ENCODE results near the gene INO80C.
"Not testable (repeated sequence)": the region's sequence is repeated elsewhere in the genome, so short reads cannot be mapped to it uniquely, and the experiment has no call there.

INO80C gene

DNA sequence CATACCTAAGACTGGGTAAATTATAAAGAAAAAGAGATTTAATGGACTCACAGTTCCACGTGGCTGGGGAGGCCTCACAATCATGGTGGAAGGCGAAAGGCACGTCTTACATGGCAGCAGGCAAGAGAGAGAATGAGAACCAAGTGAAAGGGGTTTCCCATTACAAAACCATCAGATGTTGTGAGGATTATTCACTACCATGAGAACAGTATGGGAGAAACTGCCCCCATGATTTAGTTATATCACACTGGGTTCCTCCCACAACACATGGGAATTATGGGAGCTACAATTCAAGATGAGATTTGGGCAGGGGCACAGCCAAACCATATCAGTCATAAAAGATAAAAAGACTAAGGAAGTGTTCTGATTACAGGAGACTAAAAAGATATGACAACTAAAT is 8.5 kb downstream of the INO80C start:
- DNase-seq: not testable (repeated sequence)

DNA sequence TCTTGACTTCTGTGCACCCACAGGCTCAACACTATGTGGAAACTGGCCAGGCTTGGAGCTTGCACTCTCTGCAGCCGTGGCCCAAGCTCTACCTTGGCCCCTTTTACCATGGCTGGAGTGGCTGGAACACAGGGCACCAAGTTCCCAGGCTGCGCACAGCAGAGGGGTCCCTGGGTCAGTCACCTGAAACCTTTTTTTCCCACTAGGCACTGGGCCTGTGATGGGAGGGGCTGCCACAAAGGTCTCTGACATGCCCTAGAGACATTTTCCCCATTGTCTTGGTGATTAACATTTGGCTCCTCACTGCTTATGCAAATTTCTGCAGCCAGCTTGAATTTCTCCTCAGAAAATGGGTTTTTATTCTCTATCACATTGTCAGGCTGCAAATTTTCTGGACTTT is 9.4 kb downstream of the INO80C start:
- not testable (repeated sequence) for DNase-seq

DNA sequence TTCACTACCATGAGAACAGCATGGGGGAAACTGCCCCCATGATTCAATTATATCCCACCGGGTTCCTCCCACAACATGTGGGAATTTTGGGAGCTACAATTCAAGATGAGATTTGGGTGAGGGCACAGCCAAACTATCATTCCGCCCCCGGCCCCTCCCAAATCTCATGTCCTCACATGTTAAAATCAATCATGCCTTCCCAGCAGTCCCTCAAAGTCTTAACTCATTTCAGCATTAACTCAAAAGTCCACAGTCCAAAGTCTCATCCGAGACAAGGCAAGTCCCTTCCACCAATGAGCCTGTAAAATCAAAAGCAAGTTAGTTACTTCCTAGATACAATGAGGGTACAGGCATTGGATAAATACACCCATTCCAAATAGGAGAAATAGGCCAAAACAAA is 10.2 kb downstream of the INO80C start:
- DNase-seq: not testable (repeated sequence)

DNA sequence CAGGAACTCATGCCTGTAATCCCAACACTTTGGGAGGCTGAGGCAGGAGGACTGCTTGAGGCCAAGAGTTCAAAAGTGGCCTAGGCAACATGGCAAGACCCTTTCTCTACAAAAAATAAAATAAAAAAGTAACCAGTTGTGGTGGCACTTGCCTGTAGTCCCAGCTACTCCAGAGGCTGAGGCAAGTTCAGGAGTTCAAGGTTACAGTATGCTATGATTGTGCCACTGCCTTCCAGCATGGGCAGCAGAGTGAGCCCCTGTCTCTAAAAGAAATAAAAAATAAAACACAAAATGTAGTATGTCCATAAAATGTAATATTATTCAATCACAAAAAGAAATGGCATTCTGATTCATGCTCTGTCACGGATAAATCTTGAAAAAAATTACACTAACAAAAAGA is 11.9 kb downstream of the INO80C start:
- no peak for DNase-seq

DNA sequence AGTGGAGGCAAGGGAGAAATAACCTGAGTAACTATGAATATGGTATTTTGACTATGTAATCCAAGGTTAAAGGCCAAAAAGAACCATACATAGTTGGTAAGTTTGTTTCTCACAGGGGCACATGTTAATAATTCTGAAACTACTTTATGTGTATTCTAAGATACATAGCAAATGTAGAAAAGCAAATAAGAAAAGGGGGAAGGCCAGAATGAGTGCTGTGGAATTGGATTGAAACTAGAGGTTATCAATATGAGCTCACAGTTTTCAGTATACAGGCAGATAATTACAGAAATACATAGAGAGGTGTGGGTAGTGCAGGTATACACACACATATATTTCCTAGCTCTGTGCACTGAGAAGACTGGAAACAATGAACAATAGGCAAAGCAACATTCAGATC is 13.7 kb downstream of the INO80C start:
- DNase-seq: no peak

DNA sequence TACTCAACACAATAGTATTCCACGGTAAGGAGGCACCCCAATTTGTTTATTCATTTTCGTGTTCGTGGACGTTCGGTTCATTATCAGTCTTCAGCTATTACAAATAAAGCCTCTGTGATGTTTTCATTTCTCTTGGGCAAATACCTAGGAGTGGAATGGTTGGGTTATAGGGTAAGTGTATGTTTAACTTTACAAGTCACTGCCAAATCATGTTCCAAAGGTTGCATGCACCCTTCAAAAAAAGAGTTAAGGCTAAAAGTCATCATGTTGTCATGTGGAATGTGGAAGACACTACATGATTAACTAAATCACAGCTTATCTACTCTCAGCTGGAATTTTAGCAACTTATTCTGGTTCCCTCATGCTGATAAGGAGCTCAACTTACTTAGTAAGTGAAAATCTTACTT is 15.8 kb downstream of the INO80C start:
- DNase-seq: no peak

DNA sequence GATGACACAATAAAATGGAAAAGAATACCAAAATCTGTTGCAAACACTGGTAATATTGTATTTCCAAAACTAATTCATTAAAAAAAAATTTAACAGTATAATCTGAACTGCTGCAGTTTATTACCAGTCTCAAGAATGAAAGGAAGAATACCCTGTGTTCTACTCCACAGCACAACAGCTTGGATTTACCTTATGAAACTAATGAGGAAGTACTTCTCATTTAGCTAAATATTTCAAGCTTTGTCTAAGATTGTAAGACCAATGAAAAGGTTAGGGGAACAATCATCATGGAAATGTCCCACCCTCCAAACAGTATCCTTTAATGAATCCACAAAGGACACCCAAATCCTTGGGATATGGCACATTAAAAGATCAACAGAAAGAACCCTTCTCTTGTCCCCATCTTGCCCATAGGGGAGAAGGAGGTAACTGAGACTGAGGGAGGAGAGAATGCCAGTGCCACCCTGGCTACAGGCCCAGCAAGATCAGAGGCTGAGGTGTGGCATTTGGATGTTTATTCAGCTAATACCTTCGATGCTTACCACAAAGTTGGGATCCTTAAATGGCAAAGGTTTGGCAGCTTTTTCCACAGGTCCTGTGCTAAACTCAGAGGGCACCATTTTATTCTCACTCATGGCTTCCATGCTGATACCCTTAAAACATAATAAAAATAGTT is 17.7 kb downstream of the INO80C start:
- DNase-seq: peak in 2 of 4 experiments; percentile 13 to 36

DNA sequence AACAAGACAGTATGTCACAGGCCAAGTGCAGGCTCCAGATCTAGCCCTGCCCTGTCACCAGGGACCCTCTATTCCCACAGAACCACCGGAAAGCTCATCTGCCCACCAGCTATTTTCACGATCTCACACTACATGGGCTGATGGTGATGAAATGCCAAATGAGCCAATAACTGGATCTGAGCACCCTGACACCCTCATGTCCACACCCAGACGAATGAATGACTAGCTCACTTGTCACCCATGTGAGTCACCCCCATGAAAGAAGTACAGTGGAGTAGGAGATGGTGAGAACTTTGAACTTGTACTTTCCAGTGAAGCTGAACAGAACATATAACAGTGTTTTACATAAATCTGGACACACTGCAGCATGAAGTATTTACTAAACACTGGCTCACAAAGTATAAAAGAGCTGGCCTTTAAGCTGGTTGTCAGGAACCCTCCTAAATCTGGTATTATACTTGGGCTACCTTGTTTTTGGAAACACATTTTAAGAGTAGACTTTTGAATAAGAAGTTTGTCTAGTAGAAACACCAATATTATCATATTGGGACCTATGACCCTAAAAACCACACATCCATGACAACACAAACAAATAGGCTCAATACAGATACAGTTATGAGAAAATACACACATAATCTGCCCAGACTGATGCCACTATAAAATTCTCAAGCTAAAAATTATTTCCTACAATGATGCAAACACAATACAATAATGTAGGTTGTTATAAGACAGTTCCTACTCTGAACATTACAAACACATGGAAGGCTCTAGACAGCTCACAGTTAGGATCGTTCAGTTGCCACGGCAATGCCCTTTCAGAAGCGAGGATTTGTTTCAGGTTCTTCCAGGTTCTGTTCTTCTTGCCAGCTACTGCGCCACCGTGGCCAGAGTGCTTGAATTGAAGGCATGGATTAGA is 19.0 kb downstream of the INO80C start:
- DNase-seq: peak; percentile 82 to 95 (median 87)

DNA sequence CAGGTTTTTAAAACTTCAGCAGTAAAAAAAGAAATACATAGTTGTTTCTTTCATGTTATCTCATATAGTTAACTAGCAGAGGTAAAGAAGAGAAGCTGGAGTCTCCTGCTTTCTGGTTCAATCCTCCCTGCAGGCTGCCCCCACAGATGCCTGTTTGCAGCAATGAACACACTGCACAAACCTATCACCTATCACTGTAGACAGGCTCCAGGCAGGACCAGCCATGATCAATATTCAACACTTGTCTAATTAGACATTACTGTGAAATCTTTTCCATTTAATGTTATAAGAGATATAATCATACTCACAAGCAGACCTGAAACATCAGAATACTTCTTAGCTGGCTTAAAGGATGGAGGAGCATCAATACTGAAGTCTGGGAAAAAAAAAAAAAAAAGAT is 19.8 kb downstream of the INO80C start:
- no peak for DNase-seq

DNA sequence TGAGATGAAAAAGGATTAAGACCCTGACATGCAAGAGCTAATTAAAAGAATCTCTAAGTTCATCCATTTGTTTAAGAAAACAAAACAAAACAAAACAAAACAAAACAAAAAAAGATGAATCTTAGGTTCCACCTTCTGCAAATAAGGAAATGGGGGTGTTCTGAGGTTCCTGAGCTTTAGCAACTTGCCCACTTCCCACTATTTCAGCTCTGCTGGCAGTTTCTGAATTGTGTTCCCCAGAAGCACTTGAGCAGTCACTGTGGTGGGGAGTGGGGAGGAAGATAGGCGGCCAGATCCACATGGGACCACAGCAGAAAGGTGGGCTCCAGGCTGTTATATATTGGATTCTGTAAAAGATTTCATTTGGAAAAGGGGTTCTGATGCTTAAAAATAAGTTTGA is 20.3 kb downstream of the INO80C start:
- DNase-seq: peak; percentile 66 to 83 (median 78)

DNA sequence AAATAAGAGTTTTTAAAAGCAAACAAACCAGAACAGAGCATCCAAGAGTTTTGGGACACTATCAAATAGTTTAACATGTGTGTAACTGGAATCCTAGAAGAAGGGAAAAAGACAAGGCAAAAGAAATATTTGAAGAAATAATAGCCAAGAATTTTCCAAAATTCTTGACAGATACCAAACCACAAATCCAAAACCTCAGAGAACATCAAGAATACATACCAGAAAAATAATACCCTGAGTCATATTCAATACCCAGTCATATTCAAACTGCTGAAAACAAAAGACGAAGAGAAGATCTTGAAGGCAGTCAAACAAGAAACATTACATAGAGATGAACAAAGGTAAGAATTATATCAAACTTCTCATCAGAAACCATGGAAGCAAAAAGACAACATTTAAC is 22.9 kb downstream of the INO80C start:
- no peak for DNase-seq

DNA sequence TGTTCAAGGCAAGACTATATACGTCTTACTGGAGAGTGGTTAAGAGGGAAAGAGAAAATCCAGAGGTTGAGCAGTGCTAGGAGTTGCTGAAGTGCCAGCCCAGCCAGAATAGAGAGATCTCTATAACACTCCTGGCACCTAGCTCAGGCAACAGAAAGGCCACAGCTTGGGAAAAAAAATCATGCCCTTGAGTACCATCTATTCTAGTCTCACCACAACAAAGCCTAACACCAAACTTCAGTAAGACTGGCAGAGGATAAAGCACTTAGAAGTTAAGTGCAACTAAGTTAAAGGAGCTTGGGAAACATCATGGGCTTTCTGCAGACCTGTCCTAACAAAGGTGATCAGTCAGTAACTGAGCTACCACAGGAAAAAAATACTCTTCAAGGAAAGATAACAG is 24.2 kb downstream of the INO80C start:
- DNase-seq: no peak

DNA sequence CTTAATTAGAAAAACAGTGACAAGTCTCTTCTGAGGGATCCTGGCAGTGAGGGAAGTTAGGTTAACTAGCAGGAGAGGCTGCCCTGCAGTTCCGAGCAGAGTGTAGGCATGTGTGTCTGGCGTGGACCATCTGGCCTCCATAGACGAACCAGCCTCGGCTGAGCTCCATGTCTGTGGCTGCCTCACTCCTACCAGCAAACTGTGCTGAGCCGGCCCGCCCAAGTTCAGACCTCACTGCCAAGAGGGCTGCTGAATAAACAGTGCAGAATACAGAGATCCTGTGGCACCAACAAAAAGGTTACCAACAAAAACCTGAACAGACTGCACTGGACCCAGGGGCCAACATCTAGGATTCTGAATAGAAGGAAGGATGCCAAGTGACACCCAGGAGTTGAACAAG is 27.3 kb downstream of the INO80C start:
- no peak for DNase-seq

DNA sequence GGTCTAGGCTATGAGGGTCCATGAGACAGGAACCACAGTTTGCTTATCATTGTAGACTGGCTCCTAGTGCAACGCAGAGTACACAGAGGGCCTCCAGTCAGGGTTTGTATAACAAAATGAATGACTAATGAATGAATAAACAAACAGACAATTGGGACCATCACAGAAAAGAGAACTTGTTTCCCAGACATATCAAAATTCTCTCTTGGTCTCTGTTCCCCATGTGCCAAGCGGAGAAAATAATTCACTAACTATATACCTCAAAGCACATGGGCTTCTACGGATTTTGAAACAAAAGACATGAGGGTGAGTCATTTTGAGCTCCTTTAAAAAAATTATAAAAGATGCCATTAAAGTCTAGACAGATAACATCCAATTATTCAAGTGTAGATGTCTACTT is 28.0 kb downstream of the INO80C start:
- no peak for DNase-seq

DNA sequence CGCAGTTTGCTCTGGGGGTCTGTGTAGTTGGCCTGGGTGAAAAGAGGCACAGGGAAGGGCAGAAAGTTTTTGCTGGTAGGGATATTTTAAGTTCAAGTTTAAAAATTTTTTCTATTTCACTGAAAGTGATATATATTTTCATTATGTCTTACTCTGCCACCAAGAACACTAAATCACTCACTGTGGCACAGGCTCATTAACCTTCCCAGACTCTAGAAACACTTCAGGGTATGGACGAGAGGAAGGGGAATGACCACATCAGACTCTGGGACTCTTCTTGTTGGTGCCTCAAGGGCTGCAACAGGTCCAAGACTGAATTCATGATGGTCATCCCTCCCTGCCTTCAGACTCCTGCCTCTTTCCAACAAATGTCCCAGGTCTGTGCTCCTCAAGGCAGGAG is 29.0 kb downstream of the INO80C start:
- DNase-seq: no peak

DNA sequence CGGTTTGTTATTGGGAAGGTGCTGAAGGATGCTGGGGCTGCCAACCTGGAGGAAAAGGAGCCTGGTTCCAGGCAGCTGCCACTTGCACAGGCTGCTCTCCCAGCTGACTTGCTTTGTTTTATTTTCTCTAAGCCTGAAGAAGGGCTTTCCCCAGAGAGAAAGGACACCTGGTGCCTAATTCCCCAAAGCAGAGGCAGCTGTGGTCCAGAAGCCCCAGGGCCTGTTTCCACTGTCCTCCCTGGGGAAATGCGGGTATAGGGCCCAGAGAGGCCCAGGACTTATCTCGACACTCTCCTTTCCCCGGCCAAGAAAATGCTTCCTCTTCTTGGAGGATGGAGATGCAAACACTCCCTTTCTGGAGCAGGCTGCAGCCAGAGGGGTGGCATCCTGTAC is 30.1 kb downstream of the INO80C start:
- DNase-seq: peak in 1 of 4 experiments; percentile 12

DNA sequence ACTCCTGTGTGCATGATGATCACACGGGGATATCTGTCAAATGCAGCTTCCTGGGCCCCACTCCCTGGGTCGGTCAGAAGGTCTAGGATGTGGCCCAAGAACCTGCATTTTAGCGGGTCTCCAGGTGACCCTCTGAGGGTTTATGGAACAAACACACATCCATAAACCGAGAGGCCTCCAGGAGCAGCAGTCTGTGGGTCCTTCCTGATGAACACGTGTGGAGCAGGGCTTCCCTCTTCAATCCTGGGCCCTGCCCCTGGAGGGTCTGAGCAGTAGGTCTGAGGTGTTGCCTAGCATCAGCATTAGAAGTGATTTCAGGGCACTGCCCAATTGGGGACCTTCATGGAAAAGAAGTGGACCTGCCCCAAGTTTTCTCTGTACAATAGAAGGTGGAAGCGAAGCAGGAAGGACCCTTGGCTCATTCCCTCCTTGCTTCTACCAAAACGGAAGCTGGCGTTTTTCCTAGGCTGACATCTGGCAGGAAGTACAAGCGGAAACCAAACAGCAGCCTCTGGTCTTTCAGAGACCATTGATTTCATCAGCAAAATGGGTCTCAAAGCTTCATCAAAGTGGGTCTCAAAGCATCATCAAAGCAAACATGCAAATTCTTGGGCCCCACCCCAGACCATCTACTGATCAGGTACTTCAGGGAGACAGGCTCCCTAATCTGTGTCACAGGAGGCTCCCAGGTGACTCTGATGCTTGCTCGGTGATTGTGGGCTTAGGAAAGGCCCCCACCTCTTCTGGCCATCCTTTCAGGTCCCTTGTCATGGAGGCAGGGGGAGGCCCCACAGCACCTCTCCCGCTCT is 30.7 kb downstream of the INO80C start:
- DNase-seq: no peak

DNA sequence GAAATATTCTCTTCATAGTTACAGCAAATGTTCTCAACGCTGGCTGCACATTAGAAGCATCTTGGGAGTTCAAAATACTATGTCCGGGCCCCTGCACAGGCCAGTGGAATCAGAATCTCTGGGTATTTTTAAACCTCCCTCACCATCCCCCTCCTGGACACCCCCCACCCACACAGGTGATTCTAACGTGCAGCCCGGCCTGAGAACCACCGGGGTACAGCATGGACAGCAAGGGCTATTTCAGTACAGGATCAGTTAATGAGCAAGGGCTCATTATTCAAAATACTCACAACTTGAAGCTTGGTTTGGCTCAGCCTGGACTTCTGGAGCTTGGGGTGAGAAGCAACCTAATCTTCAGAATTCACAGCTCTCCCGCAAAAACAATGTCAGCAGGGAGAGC is 31.4 kb downstream of the INO80C start:
- no peak for DNase-seq

DNA sequence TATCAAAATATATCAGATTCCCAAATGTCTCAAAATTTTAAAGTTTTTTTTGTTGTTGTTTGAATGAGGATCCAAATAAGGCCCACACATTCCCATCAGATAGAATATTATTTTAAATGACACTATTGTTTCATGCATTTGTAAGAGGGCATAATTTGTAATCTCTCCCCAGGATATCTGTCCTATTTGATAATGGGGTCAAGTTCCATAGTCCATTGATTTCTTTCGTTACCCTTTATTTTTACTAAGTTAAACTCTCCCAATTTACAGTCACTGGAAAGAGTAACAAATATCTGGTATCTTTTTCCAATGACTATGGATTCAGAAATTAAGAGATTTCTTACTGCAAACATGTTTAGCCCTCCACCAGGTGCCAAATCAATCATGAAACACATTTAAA is 32.4 kb downstream of the INO80C start:
- DNase-seq: no peak

DNA sequence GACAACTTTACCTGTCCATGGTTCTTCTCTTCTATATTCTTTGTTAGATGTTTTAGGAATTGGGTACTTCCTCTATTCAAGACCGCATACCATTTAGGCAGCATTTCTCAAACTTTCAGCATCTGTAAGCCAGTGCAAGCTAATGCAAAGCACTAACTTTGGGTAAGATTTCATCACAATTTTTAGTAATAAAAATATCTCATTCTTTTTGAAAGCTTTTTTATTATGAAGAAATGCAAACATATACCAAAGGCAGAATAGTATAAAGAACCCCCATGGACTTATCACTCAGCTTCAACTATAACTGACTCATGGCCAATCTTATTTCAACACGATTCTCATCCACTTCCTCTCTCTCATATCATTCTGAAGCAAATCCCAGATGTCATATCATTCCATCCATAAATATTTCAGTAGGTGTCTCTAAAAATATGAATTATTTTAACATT is 32.9 kb downstream of the INO80C start:
- peak in 2 of 4 experiments; percentile 39 to 55 for DNase-seq

DNA sequence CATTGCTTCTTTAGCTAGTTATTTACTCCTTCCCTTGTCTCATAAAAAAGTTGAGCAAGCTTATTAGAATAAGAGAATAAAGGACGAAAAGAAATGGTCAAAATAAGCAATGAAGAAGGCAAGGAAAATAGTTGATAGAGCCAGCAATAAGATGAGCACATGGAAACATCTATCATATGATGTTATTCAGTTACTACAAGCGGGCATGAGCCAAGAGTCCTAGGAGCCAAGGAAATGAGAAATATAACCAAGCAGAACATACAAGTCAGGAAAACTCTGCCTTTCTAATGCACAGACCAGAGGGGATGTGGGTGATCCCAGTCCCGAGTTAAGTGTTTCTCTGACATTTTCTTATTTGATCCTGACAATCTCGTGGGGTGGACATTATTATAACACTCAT is 33.9 kb downstream of the INO80C start:
- no peak for DNase-seq

DNA sequence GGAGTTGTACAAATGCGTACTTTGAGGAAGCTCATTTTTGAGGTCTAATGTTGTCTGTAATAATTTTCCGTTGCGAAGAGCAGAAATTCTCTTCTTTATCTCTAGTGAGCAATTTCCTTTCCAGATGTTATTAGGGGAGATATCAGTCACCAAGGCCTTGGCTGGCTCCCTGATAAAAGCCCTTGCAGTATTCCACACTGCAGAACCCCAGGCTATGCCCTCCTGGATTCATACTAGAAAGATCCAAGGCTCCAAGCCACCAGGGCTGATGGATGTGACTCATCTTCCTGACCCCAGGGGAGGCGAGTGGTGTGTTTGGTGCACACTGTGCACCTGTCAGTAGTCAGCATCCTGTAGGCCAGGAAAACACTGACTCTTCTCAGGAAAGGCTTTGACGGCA is 34.7 kb downstream of the INO80C start:
- no peak for DNase-seq

DNA sequence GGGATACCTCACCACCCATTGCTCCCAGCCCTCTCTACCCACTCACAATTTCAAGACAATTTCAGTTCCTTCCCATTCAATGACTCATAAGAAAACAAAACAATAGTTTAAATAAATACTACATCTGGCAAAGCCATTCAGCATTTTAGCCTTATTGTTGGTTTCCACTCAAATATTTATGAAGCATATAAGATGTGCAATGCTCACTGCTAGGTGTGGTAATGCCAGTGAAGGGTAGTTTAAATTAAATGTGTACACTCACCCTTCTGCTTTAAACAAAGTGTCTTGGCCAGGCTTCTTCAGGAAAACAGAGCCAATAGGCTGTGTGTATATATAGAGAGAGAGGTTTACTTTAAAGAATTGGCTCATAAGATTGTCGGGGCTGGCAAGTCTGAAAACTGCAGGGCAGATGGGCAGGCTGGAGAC is 37.0 kb downstream of the INO80C start:
- DNase-seq: peak in 3 of 4 experiments; percentile 38 to 60 (median 54)

Measured in suppressor macrophage (primary cell).